ENCODE results near the gene CLEC3A. TPM values are rescaled to one million over a fixed set of nuclear protein-coding genes. Genes with fewer than 3 reads are reported as not detected.

The CLEC3A gene, protein sequence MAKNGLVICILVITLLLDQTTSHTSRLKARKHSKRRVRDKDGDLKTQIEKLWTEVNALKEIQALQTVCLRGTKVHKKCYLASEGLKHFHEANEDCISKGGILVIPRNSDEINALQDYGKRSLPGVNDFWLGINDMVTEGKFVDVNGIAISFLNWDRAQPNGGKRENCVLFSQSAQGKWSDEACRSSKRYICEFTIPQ
- total RNA-seq, result not detected in 2 replicates
- total RNA-seq (2013), result not detected
- polyA plus RNA-seq, result not detected in 2 replicates
- not detected in 2 replicates for polyA minus RNA-seq

DNA sequence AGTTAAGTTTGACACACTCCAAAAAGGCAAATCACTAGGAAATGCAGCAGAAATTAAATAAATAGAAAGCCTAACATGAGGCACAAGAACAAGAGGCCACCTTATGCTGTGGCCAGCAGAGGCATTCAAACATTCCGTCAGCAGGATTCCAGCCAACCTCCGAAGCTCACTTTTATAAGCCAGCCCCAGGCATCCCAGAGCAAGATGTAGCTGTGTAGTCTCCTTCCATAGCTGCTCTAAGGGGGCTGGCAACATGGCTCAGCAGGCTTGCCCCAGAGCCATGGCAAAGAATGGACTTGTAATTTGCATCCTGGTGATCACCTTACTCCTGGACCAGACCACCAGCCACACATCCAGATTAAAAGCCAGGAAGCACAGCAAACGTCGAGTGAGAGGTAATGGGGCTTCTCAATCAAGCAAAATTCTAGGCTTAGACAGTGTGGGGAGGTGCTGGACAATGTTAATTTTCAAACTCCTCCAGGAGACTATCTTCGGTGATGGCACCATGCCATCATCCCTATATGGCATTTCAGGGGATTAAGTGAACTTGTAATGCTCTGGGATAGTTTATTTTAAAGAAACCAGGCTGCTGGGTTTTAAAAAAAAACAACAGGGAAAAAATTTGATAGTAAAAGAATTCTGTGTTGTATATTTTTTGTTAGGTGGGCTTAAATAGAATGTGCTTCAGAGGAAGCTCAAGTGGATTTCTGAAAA lies at the start of gene CLEC3A:
Gene CLEC3A (plus strand): TSS at position 202 of the 714 bp plus-strand sequence. CDS start 79 bp downstream, at position 281.
- TF ChIP-seq, protein P1, sequence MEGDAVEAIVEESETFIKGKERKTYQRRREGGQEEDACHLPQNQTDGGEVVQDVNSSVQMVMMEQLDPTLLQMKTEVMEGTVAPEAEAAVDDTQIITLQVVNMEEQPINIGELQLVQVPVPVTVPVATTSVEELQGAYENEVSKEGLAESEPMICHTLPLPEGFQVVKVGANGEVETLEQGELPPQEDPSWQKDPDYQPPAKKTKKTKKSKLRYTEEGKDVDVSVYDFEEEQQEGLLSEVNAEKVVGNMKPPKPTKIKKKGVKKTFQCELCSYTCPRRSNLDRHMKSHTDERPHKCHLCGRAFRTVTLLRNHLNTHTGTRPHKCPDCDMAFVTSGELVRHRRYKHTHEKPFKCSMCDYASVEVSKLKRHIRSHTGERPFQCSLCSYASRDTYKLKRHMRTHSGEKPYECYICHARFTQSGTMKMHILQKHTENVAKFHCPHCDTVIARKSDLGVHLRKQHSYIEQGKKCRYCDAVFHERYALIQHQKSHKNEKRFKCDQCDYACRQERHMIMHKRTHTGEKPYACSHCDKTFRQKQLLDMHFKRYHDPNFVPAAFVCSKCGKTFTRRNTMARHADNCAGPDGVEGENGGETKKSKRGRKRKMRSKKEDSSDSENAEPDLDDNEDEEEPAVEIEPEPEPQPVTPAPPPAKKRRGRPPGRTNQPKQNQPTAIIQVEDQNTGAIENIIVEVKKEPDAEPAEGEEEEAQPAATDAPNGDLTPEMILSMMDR (IDR thresholded peaks at IDR 0.05), result no peak
- TF ChIP-seq EZH2 (IDR thresholded peaks at IDR 0.05; ENCODE audit: borderline replicate concordance, insufficient read depth, low read depth, low read length, poor library complexity, severe bottlenecking), result no peak
- H3K27me3 Mint-ChIP-seq, result peaks cover 14% of the 10 kb centered on the region
- ATAC-seq (ENCODE audit: low read depth) (no peak), DNase-seq (no peak)
- H4K20me1 ChIP-seq (ENCODE audit: control insufficient read depth, insufficient read depth, low read length, poor library complexity, severe bottlenecking), result no peaks in the 10 kb centered on the region
- H3K4me2 ChIP-seq (replicated peaks; ENCODE audit: low read depth, low read length, poor library complexity, severe bottlenecking), result no peak within 1 kb of the TSS
- no peak within 1 kb of the TSS for H3K27ac Mint-ChIP-seq
- no peak within 1 kb of the TSS for H3K4me3 ChIP-seq (ENCODE audit: control extremely low read depth in 1 of 5, extremely low read depth in 1 of 5, insufficient read depth in 1 of 5, low read depth in 2 of 5, low read length in 4 of 5)
- WGBS (ENCODE audit: insufficient coverage), result 66% methylated on average over 4 of the region's 5 CpGs
- no peaks in the 10 kb centered on the region for H3K36me3 ChIP-seq (replicated peaks in 1 of 2; ENCODE audit: control extremely low read depth in 1 of 2, control insufficient read depth in 1 of 2, extremely low read depth in 1 of 2, insufficient read depth in 2 of 2, low read length in 1 of 2)
- H3K4me1 ChIP-seq (ENCODE audit: control insufficient read depth in 2 of 2, insufficient read depth in 2 of 2, low read length in 2 of 2), result no peaks in the 10 kb centered on the region
- H2AFZ ChIP-seq (ENCODE audit: insufficient read depth, low read depth, low read length, poor library complexity, severe bottlenecking), result no peak within 1 kb of the TSS
- no peaks in the 10 kb centered on the region for H3K4me1 Mint-ChIP-seq
- peaks cover 0 to 5% (median 0%) of the 10 kb centered on the region in 4 experiments for H3K27me3 ChIP-seq (replicated peaks in 1 of 4; ENCODE audit: control extremely low read depth in 1 of 4, control insufficient read depth in 3 of 4, insufficient read depth in 4 of 4, low read length in 3 of 4)
- H3K9ac ChIP-seq (ENCODE audit: low read length), result no peak within 1 kb of the TSS
- intact Hi-C loops (cut with micrococcal nuclease), result no loop called here
- ChIA-PET CTCF (no interaction called here), POLR2A (no interaction called here)
- H3K9me3 Mint-ChIP-seq (ENCODE audit: insufficient read depth), result no peaks in the 10 kb centered on the region
- H3K27ac ChIP-seq (ENCODE audit: low read length in 2 of 2), result no peak within 1 kb of the TSS
- H3K79me2 ChIP-seq (ENCODE audit: control insufficient read depth, insufficient read depth, low read length), result no peaks in the 10 kb centered on the region
- no peak within 1 kb of the TSS for H3K4me3 Mint-ChIP-seq
- H3K9me3 ChIP-seq (ENCODE audit: control extremely low read depth in 1 of 3, control insufficient read depth in 2 of 3, insufficient read depth in 1 of 3, low read length in 2 of 3), result no peaks in the 10 kb centered on the region

DNA sequence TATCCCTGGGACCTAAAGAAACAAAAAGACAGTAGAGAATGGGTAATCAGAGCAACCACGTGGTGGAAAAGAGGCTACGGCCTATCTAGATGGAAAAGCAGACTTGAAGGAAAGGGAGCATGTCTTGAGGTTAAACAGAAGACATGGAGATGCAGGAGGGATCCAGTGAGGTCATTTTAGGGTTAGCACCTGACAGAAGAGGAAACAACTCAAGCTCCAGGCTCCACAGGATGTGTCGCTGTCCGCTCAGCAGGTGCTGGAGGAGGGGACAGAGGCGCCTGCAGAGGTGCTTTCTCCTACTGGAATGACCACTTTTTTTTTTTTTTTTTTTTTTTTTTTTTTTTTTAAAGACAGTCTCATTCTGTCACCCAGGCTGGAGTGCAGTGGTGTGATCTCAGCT lies 47.5 kb upstream of the CLEC3A start:
- Histone ChIP-seq H3K9ac (ENCODE audit: low read length) (no peak overlapping the region), H3K9me3 (ENCODE audit: control extremely low read depth in 1 of 3, control insufficient read depth in 2 of 3, insufficient read depth in 1 of 3, low read length in 2 of 3) (no peaks in the 10 kb centered on the region), H3K36me3 (replicated peaks in 1 of 2; ENCODE audit: control extremely low read depth in 1 of 2, control insufficient read depth in 1 of 2, extremely low read depth in 1 of 2, insufficient read depth in 2 of 2, low read length in 1 of 2) (no peaks in the 10 kb centered on the region), H3K27me3 (replicated peaks in 1 of 4; ENCODE audit: control extremely low read depth in 1 of 4, control insufficient read depth in 3 of 4, insufficient read depth in 4 of 4, low read length in 3 of 4) (no peaks in the 10 kb centered on the region), H3K4me2 (replicated peaks; ENCODE audit: low read depth, low read length, poor library complexity, severe bottlenecking) (no peak overlapping the region), H3K79me2 (ENCODE audit: control insufficient read depth, insufficient read depth, low read length) (no peaks in the 10 kb centered on the region), H3K4me1 (ENCODE audit: control insufficient read depth in 2 of 2, insufficient read depth in 2 of 2, low read length in 2 of 2) (no peaks in the 10 kb centered on the region), H3K4me3 (ENCODE audit: control extremely low read depth in 1 of 5, extremely low read depth in 1 of 5, insufficient read depth in 1 of 5, low read depth in 2 of 5, low read length in 4 of 5) (no peak overlapping the region), H3K27ac (ENCODE audit: low read length in 2 of 2) (no peak overlapping the region), H4K20me1 (ENCODE audit: control insufficient read depth, insufficient read depth, low read length, poor library complexity, severe bottlenecking) (no peaks in the 10 kb centered on the region), H2AFZ (ENCODE audit: insufficient read depth, low read depth, low read length, poor library complexity, severe bottlenecking) (no peak overlapping the region)
- TF ChIP-seq, protein P1 (IDR thresholded peaks at IDR 0.05), result no peak
- TF ChIP-seq EZH2 (IDR thresholded peaks at IDR 0.05; ENCODE audit: borderline replicate concordance, insufficient read depth, low read depth, low read length, poor library complexity, severe bottlenecking), result no peak
- no peaks in the 10 kb centered on the region for H3K9me3 Mint-ChIP-seq (ENCODE audit: insufficient read depth)
- no peak overlapping the region for H3K27ac Mint-ChIP-seq
- DNase-seq, result no peak
- no peak overlapping the region for H3K4me3 Mint-ChIP-seq
- H3K4me1 Mint-ChIP-seq, result no peaks in the 10 kb centered on the region
- ChIA-PET CTCF (interaction anchor here (0.6 to 1.7 kb wide), 5 partner anchors 11 to 738 kb away, joined by 3 to 6 read pairs (median 4); no protein-coding TSS in a partner anchor), POLR2A (no interaction called here)
- WGBS (ENCODE audit: insufficient coverage), result 86% methylated on average over 2 of the region's 5 CpGs
- no peak for ATAC-seq (ENCODE audit: low read depth)
- intact Hi-C loops (cut with micrococcal nuclease), result loop anchor here (5.0 kb wide), 1 partner anchor 738 kb away; no protein-coding TSS in a partner anchor
- peaks cover 3% of the 10 kb centered on the region for H3K27me3 Mint-ChIP-seq

All from B cell (primary cell).